ENCODE data around the gene ARHGEF12. TPM values are rescaled to one million over a fixed set of nuclear protein-coding genes. Genes with fewer than 3 reads are reported as not detected.

The ARHGEF12 gene
- total and polyA plus RNA-seq, 4 experiments from 2014 or later = 0.80 to 5.0 (median 3.8) TPM

GRCh38 chr11:120336641-120337354 lies 585 bp downstream of the ARHGEF12 start:
- peaks cover 0 to 6% (median 0%) of the 10 kb centered on the region in 8 donors for H3K9me3 Mint-ChIP-seq
- peaks cover 0 to 5% of the 10 kb centered on the region in 2 donors for H3K36me3 Mint-ChIP-seq
- Histone ChIP-seq H3K9me3 (ENCODE audit: control insufficient read depth in 1 of 2, low read length in 2 of 2) (no peaks in the 10 kb centered on the region), H3K27me3 (ENCODE audit: insufficient read depth, low read length) (peaks cover 10% of the 10 kb centered on the region), H3K36me3 (ENCODE audit: insufficient read depth, low read length) (no peaks in the 10 kb centered on the region), H3K4me3 (ENCODE audit: low read length in 2 of 2) (peak overlapping the region; percentile 44 to 54), H3K4me1 (ENCODE audit: insufficient read depth, low read length) (peaks cover 33% of the 10 kb centered on the region), H3K27ac (ENCODE audit: low read depth, low read length) (no peak overlapping the region)
- H3K27ac Mint-ChIP-seq = peak overlapping the region in 6 of 7 donors; percentile 23 to 86 (median 76)
- ChIA-PET POLR2A (ENCODE audit: partially characterized antibody) (no interaction called here), CTCF (ENCODE audit: partially characterized antibody) (interaction anchor here (1.0 to 4.9 kb wide), 7 partner anchors 10 to 349 kb away, joined by 3 to 104 read pairs (median 8); no protein-coding TSS in a partner anchor)
- peak in 3 of 5 donors; percentile 10 to 31 (median 12) for DNase-seq
- peaks cover 35 to 37% of the 10 kb centered on the region in 2 donors for H3K27me3 Mint-ChIP-seq
- peaks cover 22 to 39% (median 30%) of the 10 kb centered on the region in 4 donors for H3K4me1 Mint-ChIP-seq
- peak overlapping the region; percentile 87 to 92 (median 90) for H3K4me3 Mint-ChIP-seq
- intact Hi-C loops (cut with micrococcal nuclease) = no loop called here

DNA sequence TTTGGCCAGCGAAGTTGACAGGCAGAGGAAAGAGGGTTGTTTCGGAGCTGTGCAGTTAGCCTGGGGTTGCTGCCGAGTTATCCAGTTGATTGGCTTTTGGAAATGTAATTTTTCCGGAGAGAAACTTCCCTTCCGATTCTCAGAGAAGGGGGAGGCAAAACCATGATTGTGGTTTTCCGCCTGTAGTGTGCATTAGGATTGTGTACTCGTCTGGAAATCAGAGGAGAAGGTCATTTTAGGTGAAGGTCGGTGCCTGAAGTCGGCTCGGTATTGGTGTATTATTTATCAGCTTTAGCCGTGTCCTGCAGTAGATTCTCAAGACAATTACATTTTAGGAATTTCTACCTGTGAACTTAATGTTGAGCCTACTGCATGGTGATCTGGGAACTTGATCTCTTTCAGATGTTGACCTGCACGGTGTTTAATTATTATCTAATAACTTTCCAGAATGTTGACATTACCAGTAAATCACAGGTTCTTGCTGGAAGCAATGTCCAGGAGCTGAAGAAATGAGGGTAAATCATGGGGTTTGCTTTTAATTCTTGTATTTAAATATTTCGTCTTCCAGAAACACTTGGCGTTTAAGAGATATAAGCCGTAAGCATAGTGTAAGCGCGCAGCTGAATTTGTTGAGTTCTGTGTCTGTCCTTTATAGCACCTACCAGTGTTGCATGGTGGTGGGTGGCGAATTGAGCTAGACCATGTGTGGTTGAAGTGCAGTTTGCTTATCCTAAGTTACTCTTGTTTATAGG lies 1.3 kb downstream of the ARHGEF12 start:
- intact Hi-C loops (cut with micrococcal nuclease) = no loop called here
- Mint-ChIP-seq H3K4me1 (peaks cover 22 to 39% (median 30%) of the 10 kb centered on the region in 4 donors), H3K4me3 (peak overlapping the region; percentile 87 to 92 (median 90)), H3K27me3 (peaks cover 40 to 41% of the 10 kb centered on the region in 2 donors), H3K27ac (peak overlapping the region in 3 of 7 donors; percentile 2 to 30 (median 23)), H3K9me3 (peaks cover 0 to 8% (median 5%) of the 10 kb centered on the region in 8 donors), H3K36me3 (peaks cover 2 to 6% of the 10 kb centered on the region in 2 donors)
- no peak overlapping the region for H3K27ac ChIP-seq (ENCODE audit: low read depth, low read length)
- ChIA-PET CTCF (ENCODE audit: partially characterized antibody) (interaction anchor here (0.9 to 1.8 kb wide), 3 partner anchors 34 to 347 kb away, joined by 3 to 8 read pairs (median 3); no protein-coding TSS in a partner anchor), POLR2A (ENCODE audit: partially characterized antibody) (interaction anchor here (0.7 kb wide), 1 partner anchor 132 kb away, joined by 3 read pairs; no protein-coding TSS in a partner anchor)
- H3K36me3 ChIP-seq (ENCODE audit: insufficient read depth, low read length) = no peaks in the 10 kb centered on the region
- peaks cover 33% of the 10 kb centered on the region for H3K4me1 ChIP-seq (ENCODE audit: insufficient read depth, low read length)
- peaks cover 14% of the 10 kb centered on the region for H3K27me3 ChIP-seq (ENCODE audit: insufficient read depth, low read length)
- DNase-seq = no peak
- H3K9me3 ChIP-seq (ENCODE audit: control insufficient read depth in 1 of 2, low read length in 2 of 2) = no peaks in the 10 kb centered on the region
- H3K4me3 ChIP-seq (ENCODE audit: low read length in 2 of 2) = peak overlapping the region in 1 of 2 donors; percentile 44

- Mint-ChIP-seq H3K27ac (peak overlapping the region in 2 of 7 donors; percentile 2 to 13), H3K9me3 (peaks cover 0 to 8% (median 5%) of the 10 kb centered on the region in 8 donors), H3K4me3 (peak overlapping the region in 6 of 8 donors; percentile 53 to 92 (median 91)), H3K36me3 (peaks cover 2 to 6% of the 10 kb centered on the region in 2 donors), H3K4me1 (peaks cover 22 to 39% (median 30%) of the 10 kb centered on the region in 4 donors), H3K27me3 (peaks cover 41% of the 10 kb centered on the region in 2 donors)
- no peak overlapping the region for H3K4me3 ChIP-seq (ENCODE audit: low read length in 2 of 2)
- POLR2A ChIA-PET (ENCODE audit: partially characterized antibody) = interaction anchor here (0.7 kb wide), 1 partner anchor 131 kb away, joined by 3 read pairs; no protein-coding TSS in a partner anchor
- peaks cover 35% of the 10 kb centered on the region for H3K4me1 ChIP-seq (ENCODE audit: insufficient read depth, low read length)
- intact Hi-C loops (cut with micrococcal nuclease) = no loop called here
- CTCF ChIA-PET (ENCODE audit: partially characterized antibody) = interaction anchor here (0.6 to 1.8 kb wide), 6 partner anchors 11 to 347 kb away, joined by 3 to 8 read pairs (median 4); no protein-coding TSS in a partner anchor
- no peak for DNase-seq
- peaks cover 19% of the 10 kb centered on the region for H3K27me3 ChIP-seq (ENCODE audit: insufficient read depth, low read length)
- H3K9me3 ChIP-seq (ENCODE audit: control insufficient read depth in 1 of 2, low read length in 2 of 2) = no peaks in the 10 kb centered on the region
- H3K36me3 ChIP-seq (ENCODE audit: insufficient read depth, low read length) = no peaks in the 10 kb centered on the region
- no peak overlapping the region for H3K27ac ChIP-seq (ENCODE audit: low read depth, low read length)
Observed at GRCh38 chr11:120338107-120338933, 2.1 kb downstream of the ARHGEF12 start.

DNA sequence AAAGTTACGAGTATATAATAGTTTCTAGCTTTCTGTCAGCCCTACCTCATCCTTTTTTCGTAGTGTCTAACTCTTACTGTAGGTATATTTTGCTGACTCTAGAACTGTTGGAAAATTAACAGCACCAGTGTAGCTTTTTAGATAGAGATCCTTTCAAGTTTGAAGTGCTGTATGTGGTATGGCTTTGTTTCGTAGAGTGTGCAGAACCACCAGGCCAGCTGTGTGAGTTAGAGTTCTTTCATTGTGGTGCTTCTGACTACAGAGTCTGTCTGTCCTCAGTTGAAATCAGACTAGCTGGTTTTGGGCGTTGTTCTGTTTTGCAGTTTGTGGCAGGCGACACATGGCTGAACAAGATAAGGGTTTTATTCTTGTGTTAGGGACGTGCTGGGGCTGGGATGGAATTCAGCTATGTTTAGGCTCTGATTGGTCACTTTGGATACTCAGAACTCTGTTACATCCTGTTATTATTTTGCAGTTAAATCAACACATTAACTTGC lies 3.2 kb downstream of the ARHGEF12 start:
- Mint-ChIP-seq H3K27ac (no peak overlapping the region), H3K36me3 (peaks cover 2 to 6% of the 10 kb centered on the region in 2 donors), H3K27me3 (peaks cover 40 to 44% of the 10 kb centered on the region in 2 donors), H3K9me3 (peaks cover 0 to 8% (median 5%) of the 10 kb centered on the region in 8 donors), H3K4me1 (peaks cover 24 to 49% (median 37%) of the 10 kb centered on the region in 4 donors), H3K4me3 (peak overlapping the region in 4 of 8 donors; percentile 0 to 57 (median 14))
- peak in 1 of 5 donors; percentile 12 for DNase-seq
- peaks cover 46% of the 10 kb centered on the region for H3K4me1 ChIP-seq (ENCODE audit: insufficient read depth, low read length)
- no peak overlapping the region for H3K4me3 ChIP-seq (ENCODE audit: low read length in 2 of 2)
- ChIA-PET POLR2A (ENCODE audit: partially characterized antibody) (no interaction called here), CTCF (ENCODE audit: partially characterized antibody) (interaction anchor here (0.6 to 1.1 kb wide), 4 partner anchors 10 to 346 kb away, joined by 3 to 4 read pairs (median 4); no protein-coding TSS in a partner anchor)
- no peaks in the 10 kb centered on the region for H3K9me3 ChIP-seq (ENCODE audit: control insufficient read depth in 1 of 2, low read length in 2 of 2)
- no peak overlapping the region for H3K27ac ChIP-seq (ENCODE audit: low read depth, low read length)
- no peaks in the 10 kb centered on the region for H3K36me3 ChIP-seq (ENCODE audit: insufficient read depth, low read length)
- intact Hi-C loops (cut with micrococcal nuclease) = no loop called here
- H3K27me3 ChIP-seq (ENCODE audit: insufficient read depth, low read length) = peaks cover 22% of the 10 kb centered on the region

GRCh38 chr11:120340529-120340928 lies 4.3 kb downstream of the ARHGEF12 start:
- H3K27me3 ChIP-seq (ENCODE audit: insufficient read depth, low read length) = peaks cover 22% of the 10 kb centered on the region

DNA sequence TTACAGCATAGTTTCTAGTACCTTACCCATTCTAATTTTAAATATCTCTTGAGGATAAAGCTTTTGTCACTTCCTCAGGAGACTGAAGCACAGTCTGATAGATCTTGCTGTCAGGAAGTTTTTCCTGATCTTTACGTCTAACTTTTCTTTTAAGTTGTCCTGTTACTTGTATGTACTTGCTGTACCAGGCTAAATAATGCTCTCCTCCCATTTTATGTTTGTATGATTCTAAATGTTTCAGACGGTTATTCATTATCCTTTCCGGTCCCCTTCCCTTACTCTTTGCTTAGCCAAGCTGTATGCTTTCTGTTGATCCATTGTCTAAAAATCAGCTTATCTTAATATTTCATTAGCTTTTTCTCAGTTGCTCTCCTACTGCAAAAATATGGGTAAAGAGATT lies 6.0 kb downstream of the ARHGEF12 start:
- DNase-seq = no peak
- peaks cover 1 to 2% of the 10 kb centered on the region in 2 donors for H3K36me3 Mint-ChIP-seq
- Histone ChIP-seq H3K27me3 (ENCODE audit: insufficient read depth, low read length) (peaks cover 21% of the 10 kb centered on the region), H3K36me3 (ENCODE audit: insufficient read depth, low read length) (no peaks in the 10 kb centered on the region), H3K4me1 (ENCODE audit: insufficient read depth, low read length) (peaks cover 54% of the 10 kb centered on the region), H3K4me3 (ENCODE audit: low read length in 2 of 2) (no peak overlapping the region), H3K9me3 (ENCODE audit: control insufficient read depth in 1 of 2, low read length in 2 of 2) (no peaks in the 10 kb centered on the region), H3K27ac (ENCODE audit: low read depth, low read length) (no peak overlapping the region)
- POLR2A ChIA-PET (ENCODE audit: partially characterized antibody) = no interaction called here
- no peak overlapping the region for H3K27ac Mint-ChIP-seq
- no peak overlapping the region for H3K4me3 Mint-ChIP-seq
- peaks cover 33 to 56% (median 43%) of the 10 kb centered on the region in 4 donors for H3K4me1 Mint-ChIP-seq
- H3K9me3 Mint-ChIP-seq = peaks cover 0 to 8% (median 4%) of the 10 kb centered on the region in 8 donors
- H3K27me3 Mint-ChIP-seq = peaks cover 43 to 47% of the 10 kb centered on the region in 2 donors
- intact Hi-C loops (cut with micrococcal nuclease) = no loop called here
- CTCF ChIA-PET (ENCODE audit: partially characterized antibody) = no interaction called here

More at GRCh38 chr11:120340529-120340928, 4.3 kb downstream of the ARHGEF12 start:
- no peak for DNase-seq
- Histone ChIP-seq H3K4me3 (ENCODE audit: low read length in 2 of 2) (no peak overlapping the region), H3K36me3 (ENCODE audit: insufficient read depth, low read length) (no peaks in the 10 kb centered on the region), H3K4me1 (ENCODE audit: insufficient read depth, low read length) (peaks cover 50% of the 10 kb centered on the region), H3K27ac (ENCODE audit: low read depth, low read length) (no peak overlapping the region), H3K9me3 (ENCODE audit: control insufficient read depth in 1 of 2, low read length in 2 of 2) (no peaks in the 10 kb centered on the region)
- Mint-ChIP-seq H3K4me1 (peaks cover 28 to 51% (median 41%) of the 10 kb centered on the region in 4 donors), H3K9me3 (peaks cover 0 to 8% (median 5%) of the 10 kb centered on the region in 8 donors), H3K36me3 (peaks cover 2 to 5% of the 10 kb centered on the region in 2 donors), H3K27ac (no peak overlapping the region), H3K27me3 (peaks cover 40 to 45% of the 10 kb centered on the region in 2 donors), H3K4me3 (no peak overlapping the region)
- ChIA-PET CTCF (ENCODE audit: partially characterized antibody) (no interaction called here), POLR2A (ENCODE audit: partially characterized antibody) (no interaction called here)
- intact Hi-C loops (cut with micrococcal nuclease) = no loop called here

Data from CD4-positive, alpha-beta memory T cell (primary cell).